Endothelial cell of umbilical vein (primary cell): ENCODE data around the gene VCL. TPM values are rescaled to one million over a fixed set of nuclear protein-coding genes. Genes with fewer than 3 reads are reported as not detected.

ENCODE experiments used
- BruUV-seq: library from RNA; stranded (reverse); fragments of 400-500 nt; replicated peaks from 2 replicates; lab custom pipeline; 2021; lab: Mats Ljungman, UMichigan
- CTCF ChIA-PET: fragments of 300-600, 350-600 bp; sonication (Branson Sonifier 250); formaldehyde crosslinking; loops from one replicate; lab custom pipeline; 2021; ENCODE audit warnings: antibody characterized with exemption, inconsistent platforms; lab: Charles Lee
- POLR2A ChIA-PET: fragments of 300-600, 350-600 bp; sonication (Branson Sonifier 250); formaldehyde crosslinking; loops from one replicate; lab custom pipeline; 2021; ENCODE audit warnings: antibody characterized with exemption, inconsistent platforms; lab: Charles Lee
- DNase-seq: peaks from one replicate; pipeline ENCODE4 v3.0.0-alpha.2; 2011; ENCODE audit warnings: low read depth, low spot score
- FAIRE-seq: peaks from 2 replicates; lab custom pipeline; 2011; peaks lifted over from hg19 to GRCh38; lab: Jason Lieb, UNC
- H2AFZ ChIP-seq: 2 replicates; pipeline ENCODE4 v1.6.0; 2012; ENCODE audit warnings: low read depth, low read length, control low read depth, inconsistent platforms
- H3K27ac ChIP-seq: 2 replicates; pipeline ENCODE4 v1.5.1; 2011; ENCODE audit warnings: low read depth, mild to moderate bottlenecking, control low read depth, low read length, moderate library complexity; ENCODE audit not compliant: insufficient read depth
- H3K27me3 ChIP-seq, 2 experiments: 2 replicates each; pipeline versions ENCODE4 v1.6.0 to v1.6.1; 2011; ENCODE audit warnings: low read length in 2 of 2, mixed read lengths in 1 of 2; ENCODE audit not compliant: control insufficient read depth in 2 of 2, insufficient read depth in 2 of 2
- H3K36me3 ChIP-seq, 2 experiments: 2 replicates in 1 of 2; 3 replicates in 1 of 2; pipeline ENCODE4 v1.5.1; 2011; ENCODE audit warnings: low read length in 2 of 2, mild to moderate bottlenecking in 1 of 2, moderate library complexity in 1 of 2; ENCODE audit not compliant: control insufficient read depth in 2 of 2, insufficient read depth in 2 of 2; ENCODE audit errors: extremely low read depth in 1 of 2
- H3K4me1 ChIP-seq: 3 replicates; pipeline ENCODE4 v1.5.1; 2011; ENCODE audit warnings: mild to moderate bottlenecking, low read length; ENCODE audit not compliant: control insufficient read depth, insufficient read depth; ENCODE audit errors: extremely low read depth
- H3K4me2 ChIP-seq: 2 replicates; pipeline ENCODE4 v1.6.1; 2011; ENCODE audit warnings: low read length, control low read depth, mixed read lengths; ENCODE audit not compliant: insufficient read depth
- H3K4me3 ChIP-seq, 3 experiments: fragments of 200-600 bp in 1 of 3; sonication (generic), shearing (Covaris generic) in 1 of 3; replicated peaks in 1 of 3; 2 replicates each; pipeline ENCODE4 v1.5.1; 2011 to 2016; ENCODE audit warnings: control low read depth in 3 of 3, low read length in 3 of 3, mild to moderate bottlenecking in 2 of 3, inconsistent platforms in 1 of 3, low read depth in 1 of 3, moderate library complexity in 1 of 3; ENCODE audit not compliant: insufficient read depth in 1 of 3
- H3K79me2 ChIP-seq: 2 replicates; pipeline ENCODE4 v1.6.0; 2012; ENCODE audit warnings: low read length, inconsistent platforms; ENCODE audit not compliant: control insufficient read depth, insufficient read depth
- H3K9ac ChIP-seq: replicated peaks from 2 replicates; pipeline ENCODE3; 2011; ENCODE audit warnings: low read length, control low read depth; ENCODE audit not compliant: insufficient read depth; ENCODE audit errors: extremely low read depth
- H3K9me1 ChIP-seq: replicated peaks from 3 replicates; pipeline ENCODE4 v1.6.0; 2011; ENCODE audit warnings: mild to moderate bottlenecking, low read length; ENCODE audit not compliant: control insufficient read depth, insufficient read depth; ENCODE audit errors: extremely low read depth
- H3K9me3 ChIP-seq: replicated peaks from 2 replicates; pipeline ENCODE4 v1.5.1; 2012; ENCODE audit warnings: low read length, inconsistent platforms; ENCODE audit not compliant: control insufficient read depth, insufficient read depth
- H4K20me1 ChIP-seq: replicated peaks from 2 replicates; pipeline ENCODE3; 2011; ENCODE audit warnings: mild to moderate bottlenecking, low read length; ENCODE audit not compliant: control insufficient read depth, insufficient read depth; ENCODE audit errors: extremely low read depth
- FOS ChIP-seq: IDR thresholded peaks from 2 replicates; pipeline ENCODE4 v1.6.1; 2011; ENCODE audit warnings: mild to moderate bottlenecking, low read length, moderate library complexity, borderline replicate concordance; ENCODE audit not compliant: insufficient read depth
- GATA2 ChIP-seq: IDR thresholded peaks from 2 replicates; pipeline ENCODE4 v1.7.0; 2011; ENCODE audit warnings: low read depth, mild to moderate bottlenecking, moderate library complexity, mixed read lengths, low read length; ENCODE audit not compliant: insufficient read length, insufficient read depth
- JUN ChIP-seq: IDR thresholded peaks from 2 replicates; pipeline ENCODE4 v1.6.1; 2011; ENCODE audit warnings: borderline replicate concordance, low read depth; ENCODE audit not compliant: insufficient read length, insufficient read depth
- MYC ChIP-seq: IDR thresholded peaks from one replicate; pipeline ENCODE4 v1.6.1; 2011; ENCODE audit warnings: mild to moderate bottlenecking, low read depth, low read length
- POLR2A ChIP-seq: IDR thresholded peaks from 2 replicates; pipeline ENCODE4 v1.6.1; 2012; ENCODE audit warnings: low read depth, mild to moderate bottlenecking, control low read depth, low read length
- POLR2AphosphoS5 ChIP-seq: IDR thresholded peaks from 2 replicates; pipeline ENCODE4 v1.6.1; 2012; ENCODE audit warnings: low read depth, mild to moderate bottlenecking, control low read depth, low read length, moderate library complexity; ENCODE audit not compliant: insufficient read depth
- dilution Hi-C: fragments of 300-500 bp; cut with MboI; formaldehyde crosslinking; loops from one replicate; pipeline ENCODE4 v1.15.0; 2019; ENCODE audit warnings: low sequenced_read_pairs; ENCODE audit not compliant: extremely low pct_ligation_motif_present
- intact Hi-C: fragments of 100-400 bp; cut with micrococcal nuclease; formaldehyde crosslinking; loops from one replicate; pipeline ENCODE4 v1.10.0; 2022
- polyA plus RNA-seq, 4 experiments: library from polyadenylated mRNA; depleted of rRNA in 3 of 4; stranded (reverse) in 3 of 4; unstranded in 1 of 4; fragments of >200 nt; gene quantifications; 2 replicates each; pipeline versions ENCODE4 v1.2.1 to v1.2.3, GENCODE V29; 2011 to 2012; ENCODE audit warnings: missing spikeins in 1 of 4
- total RNA-seq: library from RNA; stranded (reverse); gene quantifications from 2 replicates; pipeline ENCODE4 v1.2.3, GENCODE V29; 2021
- TF ChIP-seq, protein P1 (sequence below): IDR thresholded peaks from 2 replicates; pipeline ENCODE4 v1.6.1; 2011; ENCODE audit not compliant: insufficient read depth, insufficient read length
- TF ChIP-seq, protein P2 (sequence below), 2 donors: IDR thresholded peaks; 1 replicate in 1 of 2; 2 replicates in 1 of 2; pipeline ENCODE4 v1.5.1; 2011; ENCODE audit warnings: low read length in 2 of 2, mild to moderate bottlenecking in 2 of 2, moderate library complexity in 2 of 2, control low read depth in 1 of 2, inconsistent platforms in 1 of 2, low read depth in 1 of 2; ENCODE audit not compliant: insufficient read depth in 1 of 2; ENCODE audit errors: extremely low read depth in 1 of 2

Gene VCL
- total and polyA plus RNA-seq, 2 donors (not counting 3 experiments of a cell fraction or from before 2014, with no cell fraction given): 95.4 to 231 TPM

- peak; percentile 99 for DNase-seq
- Histone ChIP-seq H3K9ac (peak within 1 kb of the TSS; percentile 97), H3K79me2 (peaks cover 49% of the 10 kb centered on the region), H3K9me1 (no peaks in the 10 kb centered on the region), H2AFZ (peak within 1 kb of the TSS; percentile 93), H3K4me3 (peak within 1 kb of the TSS; percentile 82 to 96 (median 87)), H3K27me3 (no peaks in the 10 kb centered on the region), H3K27ac (peak within 1 kb of the TSS; percentile 93), H4K20me1 (no peaks in the 10 kb centered on the region), H3K4me2 (peak within 1 kb of the TSS; percentile 81), H3K36me3 (peaks cover 0 to 4% of the 10 kb centered on the region in 2 experiments), H3K4me1 (peaks cover 13% of the 10 kb centered on the region), H3K9me3 (no peaks in the 10 kb centered on the region)
- no TSS peak for BruUV-seq
- peak; percentile 98 for FAIRE-seq
- no peak for TF ChIP-seq FOS
- TF ChIP-seq, protein P1, sequence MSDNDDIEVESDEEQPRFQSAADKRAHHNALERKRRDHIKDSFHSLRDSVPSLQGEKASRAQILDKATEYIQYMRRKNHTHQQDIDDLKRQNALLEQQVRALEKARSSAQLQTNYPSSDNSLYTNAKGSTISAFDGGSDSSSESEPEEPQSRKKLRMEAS: peak; percentile 71
- no peak for TF ChIP-seq JUN
- TF ChIP-seq, protein P2, sequence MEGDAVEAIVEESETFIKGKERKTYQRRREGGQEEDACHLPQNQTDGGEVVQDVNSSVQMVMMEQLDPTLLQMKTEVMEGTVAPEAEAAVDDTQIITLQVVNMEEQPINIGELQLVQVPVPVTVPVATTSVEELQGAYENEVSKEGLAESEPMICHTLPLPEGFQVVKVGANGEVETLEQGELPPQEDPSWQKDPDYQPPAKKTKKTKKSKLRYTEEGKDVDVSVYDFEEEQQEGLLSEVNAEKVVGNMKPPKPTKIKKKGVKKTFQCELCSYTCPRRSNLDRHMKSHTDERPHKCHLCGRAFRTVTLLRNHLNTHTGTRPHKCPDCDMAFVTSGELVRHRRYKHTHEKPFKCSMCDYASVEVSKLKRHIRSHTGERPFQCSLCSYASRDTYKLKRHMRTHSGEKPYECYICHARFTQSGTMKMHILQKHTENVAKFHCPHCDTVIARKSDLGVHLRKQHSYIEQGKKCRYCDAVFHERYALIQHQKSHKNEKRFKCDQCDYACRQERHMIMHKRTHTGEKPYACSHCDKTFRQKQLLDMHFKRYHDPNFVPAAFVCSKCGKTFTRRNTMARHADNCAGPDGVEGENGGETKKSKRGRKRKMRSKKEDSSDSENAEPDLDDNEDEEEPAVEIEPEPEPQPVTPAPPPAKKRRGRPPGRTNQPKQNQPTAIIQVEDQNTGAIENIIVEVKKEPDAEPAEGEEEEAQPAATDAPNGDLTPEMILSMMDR (IDR thresholded peaks at IDR 0.05; ENCODE audit: extremely low read depth in 1 of 2, insufficient read depth in 1 of 2, low read depth in 1 of 2, low read length in 2 of 2): peak in 1 of 2 donors; percentile 18
- peak; percentile 19 for TF ChIP-seq MYC
- peak; percentile 36 for TF ChIP-seq GATA2
- TF ChIP-seq POLR2A: peak; percentile 82
- TF ChIP-seq POLR2AphosphoS5: peak; percentile 48
- dilution Hi-C loops (no loop called here), intact Hi-C loops (loop anchor here (1.0 to 10.0 kb wide), 5 partner anchors 25 to 1081 kb away; partner anchors contain the start of gene SAMD8)
- POLR2A ChIA-PET: interaction anchor here (0.6 to 1.8 kb wide), 6 partner anchors 12 to 85 kb away, joined by 3 to 8 read pairs (median 3); no protein-coding TSS in a partner anchor
- CTCF ChIA-PET: interaction anchor here (0.5 to 2.6 kb wide), 11 partner anchors 14 to 947 kb away, joined by 3 to 31 read pairs (median 5); no protein-coding TSS in a partner anchor
Observed at GRCh38 chr10:74150990-74151878, 153.3 kb downstream of the VCL start, which contains the start of gene ADK. Gene ADK (plus strand): TSS chr10:74151221. CDS start chr10:74151279, 58 bp downstream.
